GM21737 (cell line): ENCODE results near the gene TOR1B.

ENCODE experiments used
- ATAC-seq: cut with Tn5 transposase; IDR thresholded peaks from one replicate; pipeline ENCODE4 v1.9.1; 2021; ENCODE audit warnings: mild to moderate bottlenecking, moderate library complexity; ENCODE audit not compliant: unreplicated experiment

The TOR1B gene

DNA sequence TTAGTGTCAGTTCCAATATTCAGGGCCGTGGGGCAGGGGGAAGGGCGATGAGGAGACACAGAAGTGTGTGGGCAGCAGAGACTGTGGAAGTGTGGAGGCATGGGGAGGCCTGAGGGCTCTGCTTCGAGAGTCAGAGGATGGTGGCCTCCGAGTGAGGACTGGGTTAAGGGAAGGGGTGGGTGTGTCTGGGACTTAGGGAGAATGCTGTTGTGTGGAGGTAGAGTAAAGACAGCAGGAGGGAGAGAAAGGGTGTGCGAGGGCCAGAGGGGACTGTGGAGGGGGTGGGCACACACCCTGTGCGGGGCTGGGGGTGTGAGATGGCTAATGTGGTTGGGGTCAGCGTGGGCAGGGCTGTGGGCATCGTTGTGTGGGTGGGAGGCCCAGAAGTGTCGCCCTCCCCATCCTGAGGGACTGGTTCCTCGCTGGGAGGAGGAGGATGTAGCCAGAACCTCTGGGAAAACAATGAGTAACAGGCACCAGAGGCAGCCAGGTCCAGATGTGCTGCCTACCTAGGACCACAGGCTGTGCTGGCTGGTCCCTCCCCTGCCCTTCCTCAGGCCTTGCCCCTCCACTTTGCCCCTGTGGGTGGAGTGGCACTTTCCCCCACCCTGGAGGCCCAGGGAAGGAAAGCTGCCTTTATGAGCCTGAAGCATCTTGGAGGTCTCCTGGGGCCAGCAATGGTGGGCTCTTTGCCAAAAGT lies 36.5 kb downstream of the TOR1B start:
- ATAC-seq: no peak

- no peak for ATAC-seq
Observed at GRCh38 chr9:129840034-129840433, 37.0 kb downstream of the TOR1B start.

DNA sequence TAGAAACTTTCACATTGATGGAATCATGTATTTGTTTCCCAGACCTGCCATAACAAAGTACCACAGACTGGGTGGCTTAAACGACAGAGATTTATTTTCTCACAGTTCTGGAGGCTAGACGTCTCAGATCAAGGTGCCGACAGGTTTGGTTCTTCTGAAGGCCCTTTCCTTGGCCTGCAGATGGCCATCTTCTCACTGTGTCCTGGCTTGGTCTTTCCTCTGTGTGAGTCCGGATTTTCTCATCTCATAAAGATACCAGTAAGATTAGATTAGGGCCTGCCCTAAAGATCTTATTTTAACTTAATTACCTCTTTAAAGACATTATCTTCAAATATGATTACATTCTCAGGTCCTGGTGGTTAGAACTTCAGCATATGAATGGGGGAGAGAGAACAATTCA lies 38.1 kb downstream of the TOR1B start:
- no peak for ATAC-seq

GRCh38 chr9:129845373-129845772 lies 42.4 kb downstream of the TOR1B start:
- ATAC-seq: no peak

DNA sequence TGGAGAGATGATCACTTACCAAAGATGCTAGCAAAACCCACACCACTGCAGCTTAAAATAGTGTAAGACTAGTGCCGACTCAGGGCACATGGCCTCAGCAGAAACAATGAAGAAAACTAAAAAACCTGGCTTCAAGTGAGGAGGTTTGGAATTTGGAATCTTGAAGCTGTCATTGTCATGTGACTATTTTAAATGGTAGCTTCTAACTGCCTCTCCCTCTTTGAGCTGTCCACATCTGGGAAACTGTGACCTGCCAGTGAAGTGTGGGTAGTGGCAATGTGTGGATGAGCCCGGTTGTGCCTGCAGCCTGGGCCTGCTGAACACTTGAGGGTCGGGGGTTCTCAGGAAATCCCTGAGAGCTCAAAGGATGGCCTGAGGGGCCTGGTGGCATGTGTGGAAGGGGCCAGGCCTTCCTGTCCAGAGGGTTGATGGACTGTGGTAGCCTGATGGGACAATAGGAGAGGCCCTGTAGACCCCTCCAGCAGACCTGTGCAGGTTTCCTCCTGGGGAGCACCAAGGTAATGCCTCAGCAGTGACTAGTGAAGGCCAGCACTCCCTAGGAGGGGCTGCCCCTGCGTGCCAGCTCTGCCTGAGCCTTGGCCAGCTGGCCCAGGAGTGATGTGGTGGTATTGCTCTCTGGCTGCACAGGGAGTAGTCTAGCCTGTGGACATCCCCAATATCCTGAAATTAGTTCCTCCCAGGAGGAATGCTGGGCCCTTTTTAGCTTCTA lies 45.9 kb downstream of the TOR1B start:
- no peak for ATAC-seq

- ATAC-seq: no peak
Observed at GRCh38 chr9:129849901-129850300, 46.9 kb downstream of the TOR1B start.

GRCh38 chr9:129850821-129851550 lies 48.0 kb downstream of the TOR1B start:
- ATAC-seq: no peak

DNA sequence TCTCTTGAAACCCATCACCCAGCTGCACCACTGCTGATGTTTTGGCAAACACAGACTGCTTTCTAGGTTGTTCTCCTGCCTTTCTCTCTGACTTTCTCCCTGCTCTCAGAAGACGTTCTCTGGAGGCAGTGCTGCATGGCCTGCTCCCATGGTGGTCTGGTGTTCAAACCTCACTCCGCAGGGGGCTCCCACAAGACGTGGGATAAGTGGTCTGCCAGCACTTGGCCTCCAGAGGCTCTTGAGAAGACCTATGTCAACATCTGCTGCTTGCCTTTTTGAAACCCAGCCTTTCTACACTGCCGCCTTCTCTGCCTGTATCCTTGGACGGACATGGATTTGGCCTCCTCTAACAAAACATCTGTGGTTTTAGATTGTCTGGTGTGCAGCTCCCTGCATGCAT lies 48.8 kb downstream of the TOR1B start:
- ATAC-seq: no peak

DNA sequence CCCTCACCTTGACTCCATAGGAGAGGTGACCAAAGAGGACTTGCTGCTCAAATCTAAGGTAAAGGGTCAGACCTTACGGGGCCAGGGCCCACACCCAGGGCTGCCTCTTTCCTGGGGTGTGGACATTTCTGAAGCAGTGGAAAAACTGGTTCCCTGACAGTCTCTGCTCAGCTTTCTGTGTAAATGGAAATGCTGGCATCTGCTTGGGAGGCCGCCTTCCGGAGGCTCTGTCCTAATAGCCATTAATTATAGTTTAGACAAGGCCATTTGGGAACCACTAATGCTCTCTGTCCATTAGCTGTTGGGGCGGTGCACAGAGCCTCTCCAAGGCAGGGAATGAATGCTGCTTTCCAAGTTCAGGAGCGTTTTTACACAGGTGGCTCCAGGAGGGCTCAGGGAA lies 49.6 kb downstream of the TOR1B start:
- no peak for ATAC-seq

DNA sequence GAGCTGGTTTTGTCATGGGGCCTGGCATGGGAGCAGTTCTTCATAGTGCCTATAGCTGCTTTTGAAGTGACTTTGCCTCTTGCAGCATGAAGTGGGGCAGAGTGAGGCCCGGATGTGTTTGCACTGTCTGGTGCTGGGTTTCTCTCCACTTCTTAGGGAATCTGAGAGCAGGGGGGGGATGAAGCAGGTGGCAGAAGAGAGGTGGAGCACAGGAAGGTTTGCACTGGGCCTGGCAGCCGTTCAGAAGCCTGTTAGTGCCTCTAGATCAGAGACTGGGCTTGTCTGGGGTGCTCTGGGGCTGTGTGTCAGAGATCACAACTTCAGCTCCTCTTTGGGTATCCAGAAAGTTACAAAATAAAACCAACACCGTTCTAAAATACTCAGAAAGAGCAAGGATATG lies 50.6 kb downstream of the TOR1B start:
- ATAC-seq: no peak

DNA sequence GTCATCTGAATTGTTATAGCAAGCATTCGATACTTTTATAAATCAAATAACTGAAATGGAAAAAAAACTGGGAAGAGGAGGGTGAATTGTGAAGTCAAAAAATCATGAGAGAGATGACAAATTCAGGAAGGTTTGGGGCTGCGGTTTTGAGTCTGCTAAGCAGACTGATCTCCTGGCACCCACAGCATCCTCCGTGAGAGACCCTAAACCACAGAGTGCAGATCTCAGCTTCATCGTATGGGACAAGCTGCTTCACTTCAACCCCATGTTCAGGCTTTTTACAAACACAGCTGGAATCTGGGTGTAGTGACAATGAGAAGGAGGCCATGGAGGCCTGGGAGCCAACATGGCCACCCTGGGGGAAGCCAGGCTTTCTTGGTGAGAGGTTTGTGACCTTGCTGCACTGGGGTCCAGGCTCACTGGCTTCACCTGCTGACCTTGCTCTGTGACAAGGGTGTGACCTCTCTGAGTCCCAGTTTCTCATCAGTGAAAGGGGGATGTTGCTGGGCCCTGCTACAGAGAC lies 51.7 kb downstream of the TOR1B start:
- ATAC-seq: no peak

- no peak for ATAC-seq
Observed at GRCh38 chr9:129857207-129857606, 54.2 kb downstream of the TOR1B start.

- ATAC-seq: no peak
Observed at GRCh38 chr9:129858167-129858962, 55.4 kb downstream of the TOR1B start.
